Measurements from ENCODE around the gene C4orf54. TPM values are rescaled to one million over a fixed set of nuclear protein-coding genes. Genes with fewer than 3 reads are reported as not detected.

C4orf54 gene
- total RNA-seq, 1 donor from 2014 or later = not detected

- Histone ChIP-seq H3K27me3 (no peaks in the 10 kb centered on the region), H3F3A (ENCODE audit: low read depth) (no peaks in the 10 kb centered on the region), H4K20me1 (ENCODE audit: low read depth) (no peaks in the 10 kb centered on the region), H3K4me2 (no peak overlapping the region), H3K79me2 (ENCODE audit: low read depth) (no peaks in the 10 kb centered on the region), H2AFZ (replicated peaks) (no peak overlapping the region), H3K4me1 (no peaks in the 10 kb centered on the region), H3K27ac (no peak overlapping the region), H3K36me3 (no peaks in the 10 kb centered on the region), H3K9me3 (ENCODE audit: low read depth) (no peaks in the 10 kb centered on the region), H3K9ac (no peak overlapping the region), H3K4me3 (no peak overlapping the region)
- no peak overlapping the region for H3K27ac Mint-ChIP-seq
- TF ChIP-seq EZH2phosphoT487 (IDR thresholded peaks at IDR 0.05) = no peak
- TF ChIP-seq EZH2 (IDR thresholded peaks at IDR 0.05) = no peak
- no peak for TF ChIP-seq CTCF (IDR thresholded peaks at IDR 0.05)
- peaks cover 2% of the 10 kb centered on the region for H3K36me3 Mint-ChIP-seq
- no peaks in the 10 kb centered on the region for H3K27me3 Mint-ChIP-seq (ENCODE audit: insufficient read depth, low read depth)
- no peaks in the 10 kb centered on the region for H3K9me3 Mint-ChIP-seq
- peaks cover 6% of the 10 kb centered on the region for H3K4me1 Mint-ChIP-seq
- H3K4me3 Mint-ChIP-seq = no peak overlapping the region
- no peak for DNase-seq (ENCODE audit: low spot score)
Measured at GRCh38 chr4:99610605-99611175, 46.9 kb downstream of the C4orf54 start.

DNA sequence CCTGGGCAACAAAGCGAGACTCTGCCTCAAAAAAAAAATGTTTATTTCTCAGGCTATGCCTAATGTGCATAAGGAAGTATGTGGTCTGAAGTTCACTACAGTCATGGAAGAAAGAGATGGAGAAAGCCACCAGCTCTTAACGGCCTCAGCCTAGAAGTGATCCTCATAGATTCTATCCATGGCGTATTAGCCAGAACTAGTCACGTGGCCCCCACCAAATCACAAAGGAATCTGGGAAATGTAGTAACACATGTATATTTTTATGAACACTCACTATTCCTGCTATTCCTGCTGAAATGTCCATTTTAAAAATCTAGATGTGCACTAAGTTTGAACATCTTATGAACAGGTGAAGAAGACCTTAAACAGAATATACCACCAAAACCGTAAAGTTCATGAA, 49.2 kb downstream of the C4orf54 start:
- Histone ChIP-seq H4K20me1 (ENCODE audit: low read depth) (no peaks in the 10 kb centered on the region), H3K4me2 (no peak overlapping the region), H3K4me3 (no peak overlapping the region), H3F3A (ENCODE audit: low read depth) (no peaks in the 10 kb centered on the region), H3K9ac (no peak overlapping the region), H2AFZ (replicated peaks) (no peak overlapping the region), H3K27ac (no peak overlapping the region), H3K27me3 (no peaks in the 10 kb centered on the region), H3K36me3 (no peaks in the 10 kb centered on the region), H3K9me3 (ENCODE audit: low read depth) (no peaks in the 10 kb centered on the region), H3K79me2 (ENCODE audit: low read depth) (no peaks in the 10 kb centered on the region), H3K4me1 (no peaks in the 10 kb centered on the region)
- no peaks in the 10 kb centered on the region for H3K27me3 Mint-ChIP-seq (ENCODE audit: insufficient read depth, low read depth)
- no peak overlapping the region for H3K27ac Mint-ChIP-seq
- TF ChIP-seq CTCF (IDR thresholded peaks at IDR 0.05) (no peak), EZH2 (IDR thresholded peaks at IDR 0.05) (no peak), EZH2phosphoT487 (IDR thresholded peaks at IDR 0.05) (no peak)
- no peak for DNase-seq (ENCODE audit: low spot score)
- H3K4me3 Mint-ChIP-seq = no peak overlapping the region
- no peaks in the 10 kb centered on the region for H3K4me1 Mint-ChIP-seq
- H3K36me3 Mint-ChIP-seq = peaks cover 2% of the 10 kb centered on the region
- H3K9me3 Mint-ChIP-seq = no peaks in the 10 kb centered on the region

Other genes starting within 250 kb of the C4orf54 start
- gene ADH7, start 222.5 kb downstream of the C4orf54 start, total RNA-seq (ENCODE audit: low replicate concordance) = not detected in 2 replicates
- gene C4orf17, start 146.8 kb downstream of the C4orf54 start, total RNA-seq (ENCODE audit: low replicate concordance) = not detected in 2 replicates
- 11.0 and 15.6 TPM in 2 replicates for gene TRMT10A, start 93.8 kb downstream of the C4orf54 start, total RNA-seq (ENCODE audit: low replicate concordance)
- gene MTTP, start 83.0 kb downstream of the C4orf54 start, total RNA-seq (ENCODE audit: low replicate concordance) = 1.1 and 4.4 TPM in 2 replicates
- not detected in 2 replicates for gene DAPP1, start 159.0 kb upstream of the C4orf54 start, total RNA-seq (ENCODE audit: low replicate concordance)
- gene LAMTOR3, start 236.6 kb upstream of the C4orf54 start, total RNA-seq (ENCODE audit: low replicate concordance) = 58.4 and 96.7 TPM in 2 replicates